GM19372 (cell line): ENCODE results near the gene HOXA2.

Experiments used
- ATAC-seq: cut with Tn5 transposase; IDR thresholded peaks from one replicate; pipeline ENCODE4 v1.9.1; 2021; ENCODE audit warnings: mild to moderate bottlenecking, low read depth, moderate library complexity; ENCODE audit not compliant: unreplicated experiment

HOXA2 gene

DNA sequence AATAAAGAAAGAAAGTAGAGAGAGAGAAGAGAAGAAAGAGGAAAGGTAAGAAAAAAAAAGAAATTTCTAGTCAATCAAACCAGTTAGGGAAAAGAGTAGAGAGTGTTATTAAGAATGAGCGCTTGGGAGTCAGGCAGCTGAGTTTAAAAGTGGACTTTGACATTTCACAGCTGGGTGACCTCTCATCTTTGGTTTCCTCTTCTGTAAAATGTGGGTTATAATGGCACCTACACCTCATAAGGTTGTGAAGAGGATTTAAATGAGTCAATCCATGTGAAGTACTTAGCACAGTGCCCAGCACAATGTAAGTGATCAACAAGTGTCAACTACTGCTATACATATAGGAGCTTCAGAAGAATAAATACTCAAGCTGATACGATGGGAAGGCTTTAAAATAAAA, 18.8 kb downstream of the HOXA2 start:
- no peak for ATAC-seq

DNA sequence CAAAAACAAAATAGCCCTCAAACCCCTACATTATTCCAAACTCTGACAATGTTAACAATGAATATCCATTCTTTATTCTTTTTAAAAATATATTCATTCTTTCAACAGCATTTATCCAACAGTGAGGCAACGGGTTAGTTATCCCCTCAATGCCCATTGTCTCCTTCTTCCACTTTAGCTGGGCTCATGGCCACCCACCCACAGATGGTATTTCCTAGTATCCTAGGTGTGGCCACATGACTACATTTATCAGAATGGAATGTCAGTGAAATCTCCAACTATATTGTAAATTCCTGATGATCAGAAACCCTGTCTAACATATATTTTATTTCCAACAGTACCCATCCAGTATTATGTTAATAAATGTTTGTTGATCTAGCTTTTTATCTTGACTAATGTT, 20.3 kb downstream of the HOXA2 start:
- no peak for ATAC-seq

DNA sequence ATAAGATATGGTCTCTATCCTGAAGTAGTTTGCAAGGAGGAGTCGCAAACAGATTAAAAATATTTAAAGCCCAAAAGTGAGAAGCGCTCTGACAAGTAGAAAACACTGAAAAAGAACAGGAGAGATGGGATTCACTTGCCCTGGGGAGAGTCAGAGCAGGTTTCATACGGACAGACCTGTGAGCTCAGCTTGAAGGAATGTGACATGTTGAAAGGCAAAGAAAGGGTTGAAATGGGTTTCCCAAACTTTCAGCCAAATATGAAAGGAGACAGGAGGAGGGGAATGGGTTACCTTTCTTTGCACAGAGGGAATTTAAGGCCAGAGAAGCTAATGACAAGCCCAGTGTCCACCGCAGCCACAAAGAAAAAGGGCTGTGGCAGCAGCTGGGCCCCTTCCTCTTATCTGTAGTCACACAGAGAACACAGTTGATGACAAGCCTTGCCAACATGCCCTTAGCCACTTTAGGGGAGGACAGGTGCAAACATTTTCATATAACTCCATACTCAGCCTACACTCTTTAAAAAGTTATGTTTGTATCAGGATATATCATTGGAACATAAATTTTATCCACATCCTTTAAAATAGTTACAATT, 21.5 kb downstream of the HOXA2 start:
- ATAC-seq = no peak

DNA sequence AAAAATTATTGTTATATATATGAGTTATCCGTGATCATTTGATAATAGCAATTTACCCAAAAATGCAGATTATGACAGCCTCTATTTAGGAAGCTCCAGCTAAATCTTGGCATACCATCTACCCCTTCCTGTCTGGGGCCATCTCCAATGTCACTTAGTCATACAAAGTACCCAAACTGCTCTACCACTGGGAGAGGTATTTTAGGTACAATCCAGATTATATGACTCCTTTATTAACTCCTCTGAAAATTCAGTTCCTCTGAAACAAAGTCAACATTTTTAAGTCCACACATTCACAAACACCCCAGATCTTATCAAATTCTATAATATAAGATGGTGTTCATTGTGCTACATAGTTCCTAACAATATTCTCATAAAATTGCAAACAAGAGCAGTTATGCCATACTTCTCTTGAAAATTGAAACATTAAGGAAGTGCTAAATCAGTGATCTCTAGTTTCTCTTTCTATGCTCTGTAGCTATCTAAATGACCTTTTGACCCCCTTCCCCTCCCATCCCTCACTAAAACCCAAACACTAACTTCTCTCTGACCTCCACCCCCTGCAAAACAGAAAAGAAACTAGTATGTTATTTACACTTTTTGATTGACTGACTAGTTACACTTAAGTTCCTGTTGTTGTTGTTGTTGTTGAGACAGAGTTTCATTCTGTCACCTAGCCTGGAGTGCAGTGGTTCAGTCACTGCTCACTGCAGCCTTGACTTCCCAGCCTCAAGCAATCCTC, 23.1 kb downstream of the HOXA2 start:
- ATAC-seq = no peak

DNA sequence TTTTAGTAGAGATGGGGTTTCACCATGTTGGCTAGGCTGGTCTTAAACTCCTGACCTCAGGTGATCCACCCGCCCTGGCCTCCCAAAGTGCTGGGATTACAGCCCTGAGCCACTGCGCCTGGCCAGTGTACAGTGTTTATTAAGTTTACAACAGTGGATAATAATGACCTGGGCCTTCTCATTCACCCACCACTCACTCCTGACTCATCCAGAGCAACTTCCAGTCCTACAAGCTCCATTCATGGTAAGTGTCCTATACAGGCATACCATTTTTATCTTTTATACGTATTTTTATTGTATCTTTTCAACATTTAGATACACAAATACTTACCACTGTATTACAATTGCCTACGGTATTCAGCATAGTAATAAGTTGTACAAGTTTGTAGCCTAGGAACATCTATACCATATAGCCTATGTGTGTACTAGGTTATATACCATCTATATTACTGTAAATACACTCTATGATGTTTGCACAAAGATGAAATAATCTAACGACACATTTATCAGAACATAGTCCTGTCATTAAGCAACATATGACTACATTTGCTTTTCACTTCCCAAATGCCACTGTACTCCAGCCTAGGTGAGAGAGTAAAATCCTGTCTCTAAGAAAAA, 23.8 kb downstream of the HOXA2 start:
- no peak for ATAC-seq

DNA sequence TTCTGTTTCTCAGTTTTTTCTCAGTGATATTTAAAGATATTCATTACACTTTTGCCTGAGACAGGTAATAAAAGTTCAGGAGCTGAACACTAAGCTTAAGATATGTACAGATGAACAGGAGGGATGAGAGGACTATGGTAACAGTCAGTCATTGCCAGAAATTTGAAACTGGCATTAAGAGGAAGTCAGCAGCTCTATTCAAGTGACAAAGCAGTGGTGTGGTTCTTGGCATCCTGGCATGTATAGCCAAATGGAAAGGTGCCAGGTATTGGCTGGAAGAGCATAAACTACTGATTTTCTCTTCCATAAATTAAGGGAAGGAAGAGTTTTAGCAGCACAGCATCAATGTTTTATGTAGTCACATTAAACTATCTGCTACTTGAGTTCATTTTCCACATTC, 29.4 kb downstream of the HOXA2 start:
- ATAC-seq = no peak

DNA sequence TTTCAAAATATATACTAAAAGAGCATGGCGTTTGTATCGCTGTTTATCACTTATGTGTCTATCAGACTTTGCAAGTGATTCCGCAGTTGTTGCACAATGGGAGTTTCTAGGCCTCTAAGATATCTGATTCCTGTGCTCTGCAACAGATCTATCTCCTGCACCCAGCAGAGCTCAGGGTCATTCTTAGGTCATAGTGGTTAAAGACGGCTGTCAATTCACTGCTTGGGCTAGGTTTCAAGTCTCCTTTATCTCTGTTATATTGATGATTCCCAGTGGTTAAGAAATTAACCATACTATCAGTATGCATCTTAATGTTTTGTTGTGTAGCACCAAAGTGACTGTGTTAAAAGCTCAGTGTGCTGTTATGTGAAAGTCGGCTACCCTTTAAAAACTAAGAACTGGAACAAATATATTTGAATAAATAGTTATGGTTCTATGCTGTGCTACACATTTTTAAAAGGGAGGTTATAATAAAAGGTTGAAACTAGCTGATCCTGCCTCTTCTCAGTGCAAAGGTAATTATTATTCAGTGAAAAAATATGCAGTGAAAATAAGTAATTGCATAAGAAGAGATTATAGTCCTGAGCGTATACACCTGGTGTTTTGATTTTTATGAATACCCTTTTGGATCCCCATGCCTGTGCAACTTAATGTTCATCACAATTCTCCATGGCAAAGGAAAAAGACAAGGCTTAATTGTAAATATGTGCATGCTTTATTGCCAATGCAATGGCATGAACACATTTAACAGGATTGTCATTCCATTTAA, 30.7 kb downstream of the HOXA2 start:
- ATAC-seq = no peak

DNA sequence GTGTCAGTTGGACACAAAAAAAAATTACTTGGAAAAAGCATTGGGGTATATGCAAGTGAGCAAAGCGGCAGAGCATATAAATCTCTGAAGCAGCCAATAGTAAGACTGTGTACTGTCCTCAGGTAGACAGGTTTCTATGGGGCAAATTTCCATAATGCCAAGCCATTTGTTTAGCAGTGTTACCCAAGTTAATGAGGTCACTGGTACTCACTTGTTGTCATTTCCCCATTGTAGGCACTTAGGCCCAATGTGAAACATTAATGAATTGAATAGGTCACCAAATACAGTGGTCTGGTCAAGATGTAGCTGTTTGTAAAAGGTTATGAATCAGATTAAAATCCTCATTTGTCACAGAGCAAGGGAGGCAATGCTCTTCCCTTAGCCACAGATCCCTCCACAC, 34.2 kb downstream of the HOXA2 start:
- no peak for ATAC-seq

DNA sequence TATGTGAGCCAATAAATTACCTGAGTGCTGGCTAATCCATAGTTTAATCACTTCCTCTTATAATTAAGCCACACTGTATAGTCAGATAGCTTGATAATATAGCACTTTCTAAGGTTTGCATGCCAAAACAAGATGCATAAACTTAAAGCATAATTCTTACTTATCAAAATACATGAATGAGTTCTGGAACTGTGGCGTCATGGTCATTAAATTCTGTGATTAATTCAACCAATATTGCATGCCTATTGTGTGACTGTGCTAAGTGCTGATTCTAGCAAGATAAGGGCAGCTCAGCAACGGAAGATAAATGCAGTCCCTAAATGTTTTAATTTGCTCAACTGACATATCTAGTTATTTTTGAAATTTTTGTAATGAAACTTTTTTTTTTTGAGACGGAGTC, 36.3 kb downstream of the HOXA2 start:
- ATAC-seq = no peak

DNA sequence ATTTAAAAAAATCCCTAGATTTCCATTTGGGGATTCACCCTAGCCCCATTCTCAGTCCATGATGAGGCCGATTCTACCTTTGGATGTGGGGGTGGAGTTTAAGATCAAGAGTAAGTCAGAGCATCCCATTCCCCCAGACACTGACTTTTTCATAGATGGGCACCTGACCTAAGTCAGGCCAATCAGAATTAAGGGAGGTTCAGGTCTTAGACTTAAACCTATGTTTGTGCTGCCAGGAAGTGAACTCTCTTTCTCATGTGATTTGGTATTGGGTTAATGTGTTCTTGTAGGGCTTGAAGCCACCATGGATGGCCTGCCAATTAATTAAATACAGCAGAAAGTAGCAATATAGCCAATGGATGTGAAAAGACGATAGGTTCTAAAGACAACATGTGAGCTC, 36.8 kb downstream of the HOXA2 start:
- no peak for ATAC-seq

DNA sequence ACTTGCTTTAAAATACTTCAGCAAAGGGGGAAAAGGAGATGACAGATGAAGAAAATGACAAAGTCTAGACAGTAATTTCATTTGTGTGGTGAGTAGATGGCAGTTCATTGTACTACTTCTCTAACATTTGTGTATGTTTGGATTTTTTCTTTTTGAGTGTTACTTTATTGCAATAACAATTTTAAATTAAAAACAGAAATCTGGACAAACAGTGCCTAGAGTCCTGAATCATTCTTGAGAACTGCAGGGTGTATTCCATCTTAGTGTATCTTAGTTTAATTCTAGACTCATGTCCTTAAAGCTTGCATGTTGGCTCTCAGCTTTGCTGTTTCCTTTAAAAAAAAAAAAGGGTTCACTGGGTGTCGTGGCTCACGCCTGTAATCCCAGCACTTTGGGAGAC, 37.8 kb downstream of the HOXA2 start:
- no peak for ATAC-seq

DNA sequence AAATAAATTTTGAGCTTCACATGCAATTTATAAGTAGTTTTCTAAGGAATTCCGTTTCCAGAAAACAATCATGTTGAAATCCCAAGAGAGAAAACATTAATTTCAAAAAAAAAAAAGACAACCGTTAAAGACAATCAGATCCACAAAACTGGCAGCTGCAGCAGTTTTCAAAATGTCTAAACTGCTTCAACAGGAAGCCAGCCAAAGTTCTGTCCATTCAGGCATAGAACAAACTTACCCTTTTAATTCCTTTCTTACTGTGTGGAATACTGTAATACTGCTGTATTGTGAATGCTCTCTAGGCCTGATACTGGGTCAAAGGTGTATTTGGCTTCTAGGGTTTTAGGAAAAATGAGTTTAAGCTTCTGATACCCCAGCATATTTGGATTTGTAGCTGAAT, 38.3 kb downstream of the HOXA2 start:
- no peak for ATAC-seq

DNA sequence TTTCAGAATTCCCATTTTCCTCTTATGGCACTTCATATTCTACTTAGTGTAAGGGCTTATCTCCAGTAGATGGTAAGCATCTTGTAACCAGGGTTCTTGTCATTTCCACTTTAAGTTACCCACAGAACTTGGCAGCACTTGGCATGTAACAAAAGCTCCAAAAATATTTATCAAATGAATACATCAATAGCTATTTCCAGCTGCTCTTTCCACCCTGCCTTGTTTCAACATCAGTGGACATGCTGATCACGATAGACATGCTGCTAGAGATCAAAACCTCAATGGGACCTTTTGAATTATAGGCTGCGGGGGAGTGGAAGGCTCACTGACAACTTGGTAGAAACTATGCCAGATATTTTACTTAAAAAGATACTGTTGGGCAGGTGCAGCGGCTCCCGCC, 39.5 kb downstream of the HOXA2 start:
- no peak for ATAC-seq

DNA sequence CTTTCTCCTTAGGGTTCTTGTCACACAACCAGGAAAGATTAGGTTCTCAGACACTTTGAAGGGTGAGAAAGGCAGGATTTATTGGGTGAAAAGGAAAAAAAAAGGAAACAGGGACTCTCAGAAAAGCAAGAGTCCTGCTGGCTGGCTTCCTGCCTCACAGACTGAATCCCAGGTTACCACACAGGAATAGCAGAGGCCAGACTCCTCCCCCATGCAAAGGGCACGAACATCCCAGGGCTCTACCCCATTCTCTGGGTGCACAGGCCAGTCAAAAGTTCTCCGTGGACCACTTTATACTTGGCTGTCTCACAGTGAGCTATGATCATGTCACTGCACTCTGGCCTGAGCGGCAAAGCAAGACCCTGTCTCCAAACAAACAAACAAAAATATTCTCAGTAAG, 49.3 kb downstream of the HOXA2 start:
- ATAC-seq = no peak

DNA sequence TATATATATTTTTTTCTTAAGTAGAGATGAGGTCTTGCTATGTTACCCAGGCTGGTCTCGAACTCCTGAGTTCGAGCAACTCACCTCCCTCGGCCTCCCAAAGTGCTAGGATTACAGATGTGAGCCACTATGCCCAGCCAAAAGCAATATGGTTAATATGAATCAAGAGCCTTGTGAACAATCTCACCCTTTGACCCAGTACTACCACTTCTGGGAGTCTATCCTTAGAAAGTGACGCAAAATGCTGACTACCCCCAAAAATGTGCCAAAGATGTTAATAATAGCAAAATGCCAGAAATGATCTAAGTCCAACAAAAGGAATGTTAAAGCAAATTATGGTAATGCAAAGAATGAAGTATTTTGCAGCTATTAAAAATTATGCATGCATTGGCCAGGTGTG, 51.0 kb downstream of the HOXA2 start:
- ATAC-seq = no peak
